A673 (cell line): Measurements from ENCODE around the gene TAGAP. TPM values are rescaled to one million over a fixed set of nuclear protein-coding genes. Genes with fewer than 3 reads are reported as not detected.

Source experiments
- BruUV-seq: library from RNA; stranded (reverse); fragments of 400-500 nt; replicated peaks from 2 replicates; lab custom pipeline; 2021; lab: Mats Ljungman, UMichigan
- CTCF ChIA-PET: fragments of 300-600 bp; sonication (Branson Sonifier 250); formaldehyde crosslinking; loops from one replicate; lab custom pipeline; 2022; ENCODE audit warnings: antibody characterized with exemption; lab: Charles Lee
- POLR2A ChIA-PET: fragments of 300-600 bp; sonication (Branson Sonifier 250); formaldehyde crosslinking; loops from one replicate; lab custom pipeline; 2022; ENCODE audit warnings: antibody characterized with exemption; ENCODE audit not compliant: low non-redundant PET; lab: Charles Lee
- DNase-seq: peaks from one replicate; pipeline ENCODE4 v3.0.0-alpha.2; 2015; ENCODE audit warnings: low spot score
- H3K27ac ChIP-seq: fragments of 200-600 bp; sonication (generic); 2 replicates; pipeline ENCODE4 v1.5.1; 2016; ENCODE audit warnings: mixed run types, low read depth, mild to moderate bottlenecking, mixed read lengths, antibody characterized with exemption, low read length; ENCODE audit not compliant: poor library complexity, severe bottlenecking
- H3K27me3 ChIP-seq: fragments of 200-600 bp; sonication (generic); replicated peaks from 2 replicates; pipeline ENCODE4 v1.6.1; 2017; ENCODE audit warnings: mixed run types, low read depth, mild to moderate bottlenecking, mixed read lengths, antibody characterized with exemption, low read length; ENCODE audit not compliant: insufficient read depth, poor library complexity
- H3K36me3 ChIP-seq: fragments of 200-600 bp; sonication (generic); 2 replicates; pipeline ENCODE4 v1.6.1; 2016; ENCODE audit warnings: mixed run types, mild to moderate bottlenecking, mixed read lengths, antibody characterized with exemption, low read length; ENCODE audit not compliant: insufficient read depth, poor library complexity, severe bottlenecking
- H3K4me1 ChIP-seq: fragments of 200-600 bp; sonication (generic); 2 replicates; pipeline ENCODE4 v1.6.1; 2017; ENCODE audit warnings: mixed run types, mild to moderate bottlenecking, mixed read lengths, antibody characterized with exemption, low read length; ENCODE audit not compliant: insufficient read depth, poor library complexity, severe bottlenecking
- H3K4me3 ChIP-seq: fragments of 200-600 bp; sonication (generic); 2 replicates; pipeline ENCODE4 v1.5.1; 2016; ENCODE audit warnings: low read depth, mixed run types, mild to moderate bottlenecking, mixed read lengths, low read length; ENCODE audit not compliant: poor library complexity, severe bottlenecking
- H3K9me3 ChIP-seq: fragments of 200-600 bp; sonication (generic); 2 replicates; pipeline ENCODE4 v1.6.1; 2016; ENCODE audit warnings: mixed run types, low read depth, mild to moderate bottlenecking, mixed read lengths, antibody characterized with exemption, low read length; ENCODE audit not compliant: poor library complexity, severe bottlenecking
- EZH2 ChIP-seq: fragments of 200-600 bp; sonication (generic); IDR thresholded peaks from 2 replicates; pipeline ENCODE4 v1.6.1; 2017; ENCODE audit warnings: borderline replicate concordance, low read depth, mild to moderate bottlenecking, mixed read lengths, antibody characterized with exemption, low read length; ENCODE audit not compliant: poor library complexity, severe bottlenecking
- intact Hi-C: fragments of 100-400 bp; cut with micrococcal nuclease; formaldehyde crosslinking; loops from one replicate; pipeline ENCODE4 v1.10.0; 2022; ENCODE audit not compliant: unreplicated experiment
- total RNA-seq: library from RNA; stranded (reverse); gene quantifications from 2 replicates; pipeline ENCODE4 v1.2.3, GENCODE V29; 2021
- TF ChIP-seq, protein P1 (sequence below): fragments of 300-800, 200-600 bp; sonication (generic); conservative IDR thresholded peaks from 2 replicates; pipeline ENCODE4 v1.5.1; 2017; ENCODE audit warnings: low read depth, mild to moderate bottlenecking, antibody characterized with exemption, low read length, moderate library complexity, mixed read lengths

Gene TAGAP
- total RNA-seq, 1 experiment from 2014 or later = not detected

DNA sequence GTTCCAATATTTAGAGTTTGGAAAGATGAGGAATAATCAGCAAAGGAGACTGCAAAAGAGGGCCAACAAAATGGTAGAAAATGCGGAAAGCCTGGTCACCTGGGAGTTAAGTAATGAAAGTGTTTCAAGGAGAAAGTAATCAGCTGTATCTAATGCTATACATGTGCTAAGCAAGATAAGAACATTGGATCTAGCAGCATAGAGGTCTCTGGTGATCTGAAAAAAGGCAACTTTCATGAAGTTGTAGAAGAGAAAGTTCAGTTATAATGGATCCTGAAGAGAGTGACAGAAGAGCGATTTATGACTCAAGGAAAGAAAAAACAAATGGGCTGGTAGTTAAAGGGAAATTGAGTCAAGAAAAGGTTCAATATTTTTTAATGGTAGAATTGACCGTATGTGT, 40.2 kb downstream of the TAGAP start:
- Histone ChIP-seq H3K4me1 (peaks cover 21% of the 10 kb centered on the region), H3K9me3 (no peaks in the 10 kb centered on the region), H3K4me3 (no peak overlapping the region), H3K36me3 (no peaks in the 10 kb centered on the region), H3K27ac (no peak overlapping the region), H3K27me3 (no peaks in the 10 kb centered on the region)
- intact Hi-C loops = no loop called here
- DNase-seq = no peak
- ChIA-PET POLR2A (no interaction called here), CTCF (no interaction called here)
- no TSS peak for BruUV-seq
- TF ChIP-seq, protein P1, sequence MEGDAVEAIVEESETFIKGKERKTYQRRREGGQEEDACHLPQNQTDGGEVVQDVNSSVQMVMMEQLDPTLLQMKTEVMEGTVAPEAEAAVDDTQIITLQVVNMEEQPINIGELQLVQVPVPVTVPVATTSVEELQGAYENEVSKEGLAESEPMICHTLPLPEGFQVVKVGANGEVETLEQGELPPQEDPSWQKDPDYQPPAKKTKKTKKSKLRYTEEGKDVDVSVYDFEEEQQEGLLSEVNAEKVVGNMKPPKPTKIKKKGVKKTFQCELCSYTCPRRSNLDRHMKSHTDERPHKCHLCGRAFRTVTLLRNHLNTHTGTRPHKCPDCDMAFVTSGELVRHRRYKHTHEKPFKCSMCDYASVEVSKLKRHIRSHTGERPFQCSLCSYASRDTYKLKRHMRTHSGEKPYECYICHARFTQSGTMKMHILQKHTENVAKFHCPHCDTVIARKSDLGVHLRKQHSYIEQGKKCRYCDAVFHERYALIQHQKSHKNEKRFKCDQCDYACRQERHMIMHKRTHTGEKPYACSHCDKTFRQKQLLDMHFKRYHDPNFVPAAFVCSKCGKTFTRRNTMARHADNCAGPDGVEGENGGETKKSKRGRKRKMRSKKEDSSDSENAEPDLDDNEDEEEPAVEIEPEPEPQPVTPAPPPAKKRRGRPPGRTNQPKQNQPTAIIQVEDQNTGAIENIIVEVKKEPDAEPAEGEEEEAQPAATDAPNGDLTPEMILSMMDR = no peak
- no peak for TF ChIP-seq EZH2

DNA sequence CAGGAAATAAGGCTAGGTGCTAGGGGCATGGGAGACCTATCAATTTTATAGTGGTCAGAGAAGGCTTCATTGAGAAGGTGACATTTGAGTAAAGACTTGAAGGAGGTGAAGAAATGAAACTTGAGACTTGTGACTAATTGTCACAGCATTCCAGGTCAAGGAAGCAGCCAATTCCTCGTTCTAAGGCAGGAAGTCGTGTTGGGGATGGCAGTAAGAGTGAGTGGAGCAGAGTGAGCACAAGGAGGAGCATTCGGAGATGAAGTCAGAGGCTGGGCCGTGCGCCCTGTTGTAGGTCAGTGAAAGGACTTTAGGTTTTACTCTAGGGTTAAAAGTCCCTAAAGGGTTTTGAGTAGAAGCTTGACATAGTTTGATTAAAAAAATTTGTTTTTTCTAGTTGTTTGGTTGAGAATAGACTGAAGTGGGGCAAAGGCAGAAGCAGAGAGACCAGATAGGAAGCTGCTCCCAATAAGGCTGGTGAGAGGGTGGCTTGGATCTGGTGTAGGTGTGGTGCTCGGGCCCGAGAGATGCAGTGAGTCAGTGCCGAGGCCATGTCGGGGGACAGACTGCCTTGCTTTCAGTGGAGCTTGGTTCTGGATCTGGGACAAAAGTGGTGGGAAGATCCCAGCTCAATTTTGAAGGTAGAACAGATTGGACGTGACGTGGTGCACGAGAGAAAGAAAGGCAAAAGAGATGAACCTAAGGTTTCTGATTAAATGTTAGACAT, 42.2 kb downstream of the TAGAP start:
- Histone ChIP-seq H3K4me3 (no peak overlapping the region), H3K27me3 (no peaks in the 10 kb centered on the region), H3K4me1 (peaks cover 17% of the 10 kb centered on the region), H3K36me3 (no peaks in the 10 kb centered on the region), H3K27ac (no peak overlapping the region), H3K9me3 (no peaks in the 10 kb centered on the region)
- CTCF ChIA-PET = interaction anchor here (0.6 kb wide), 1 partner anchor 102 kb away, joined by 3 read pairs; no protein-coding TSS in a partner anchor
- no peak for DNase-seq
- no TSS peak for BruUV-seq
- POLR2A ChIA-PET = no interaction called here
- intact Hi-C loops = no loop called here
- no peak for TF ChIP-seq EZH2
- TF ChIP-seq, protein P1 = no peak

DNA sequence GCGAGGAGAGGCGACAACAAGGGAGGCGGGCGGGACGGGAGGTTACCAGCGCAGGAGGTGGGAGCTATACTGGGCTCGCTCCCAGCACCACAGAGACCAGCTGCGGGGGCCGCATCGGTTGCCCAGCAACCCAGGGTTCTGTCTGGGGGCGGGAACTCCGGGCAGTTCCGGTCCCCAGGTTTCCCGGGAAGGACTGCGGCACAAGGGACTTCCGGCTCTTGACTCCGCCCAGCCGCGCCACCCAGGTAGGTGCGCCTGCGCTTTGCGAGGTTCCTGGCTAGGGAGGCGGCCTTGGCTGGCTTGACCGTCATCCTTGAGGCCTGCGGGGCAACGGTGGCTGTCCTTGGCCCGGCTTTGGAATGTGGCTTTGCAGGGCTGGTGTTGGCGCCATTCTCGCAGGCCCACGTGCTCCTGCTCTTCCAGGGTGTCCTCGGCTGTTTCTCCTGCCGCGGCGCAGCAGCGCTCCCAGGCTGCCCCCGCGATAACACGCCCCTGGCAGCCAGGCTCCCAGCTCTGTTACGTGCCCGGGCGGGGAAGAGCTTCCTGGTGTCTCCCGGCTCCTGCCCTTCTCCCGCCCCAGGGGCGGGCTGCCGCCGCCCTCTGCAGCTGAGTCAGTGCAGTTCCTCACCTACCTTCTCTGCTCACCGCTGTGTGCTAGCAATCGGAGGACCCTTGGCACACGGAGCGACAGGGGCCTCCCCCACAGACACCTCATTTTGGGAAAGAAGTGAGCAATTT, 45.0 kb downstream of the TAGAP start, which contains the start of gene RSPH3:
RSPH3 (minus strand) TSS at position 537 of the 738 bp plus-strand sequence. CDS start 652 bp downstream, outside the sequence.
- no TSS peak for BruUV-seq
- DNase-seq = peak; percentile 97
- CTCF ChIA-PET = interaction anchor here (0.6 to 1.6 kb wide), 5 partner anchors 75 to 282 kb away, joined by 3 to 6 read pairs (median 3); partner anchors contain the start of gene EZR
- H3K27ac ChIP-seq = peak within 1 kb of the TSS; percentile 81
- no peaks in the 10 kb centered on the region for H3K27me3 ChIP-seq
- H3K4me3 ChIP-seq = peak within 1 kb of the TSS; percentile 70
- intact Hi-C loops = no loop called here
- no peaks in the 10 kb centered on the region for H3K36me3 ChIP-seq
- POLR2A ChIA-PET = no interaction called here
- no peaks in the 10 kb centered on the region for H3K9me3 ChIP-seq
- H3K4me1 ChIP-seq = peaks cover 17% of the 10 kb centered on the region
- TF ChIP-seq EZH2 = no peak
- TF ChIP-seq, protein P1 = peak; percentile 32; the same call in 1 of the 2 replicates
